Measurements from ENCODE around the gene SPRY1.

GRCh38 chr4:123408471-123409084, 12.0 kb downstream of the SPRY1 start:
- TF ChIP-seq, protein P1, sequence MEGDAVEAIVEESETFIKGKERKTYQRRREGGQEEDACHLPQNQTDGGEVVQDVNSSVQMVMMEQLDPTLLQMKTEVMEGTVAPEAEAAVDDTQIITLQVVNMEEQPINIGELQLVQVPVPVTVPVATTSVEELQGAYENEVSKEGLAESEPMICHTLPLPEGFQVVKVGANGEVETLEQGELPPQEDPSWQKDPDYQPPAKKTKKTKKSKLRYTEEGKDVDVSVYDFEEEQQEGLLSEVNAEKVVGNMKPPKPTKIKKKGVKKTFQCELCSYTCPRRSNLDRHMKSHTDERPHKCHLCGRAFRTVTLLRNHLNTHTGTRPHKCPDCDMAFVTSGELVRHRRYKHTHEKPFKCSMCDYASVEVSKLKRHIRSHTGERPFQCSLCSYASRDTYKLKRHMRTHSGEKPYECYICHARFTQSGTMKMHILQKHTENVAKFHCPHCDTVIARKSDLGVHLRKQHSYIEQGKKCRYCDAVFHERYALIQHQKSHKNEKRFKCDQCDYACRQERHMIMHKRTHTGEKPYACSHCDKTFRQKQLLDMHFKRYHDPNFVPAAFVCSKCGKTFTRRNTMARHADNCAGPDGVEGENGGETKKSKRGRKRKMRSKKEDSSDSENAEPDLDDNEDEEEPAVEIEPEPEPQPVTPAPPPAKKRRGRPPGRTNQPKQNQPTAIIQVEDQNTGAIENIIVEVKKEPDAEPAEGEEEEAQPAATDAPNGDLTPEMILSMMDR (IDR thresholded peaks at IDR 0.05): no peak
- TF ChIP-seq EP300 (IDR thresholded peaks at IDR 0.05) (no peak), POLR2A (IDR thresholded peaks at IDR 0.05; ENCODE audit: low read depth) (no peak)

All from esophagus muscularis mucosa (tissue), 4 donors.